CD14-positive monocyte (primary cell): ENCODE measurements around the gene DLGAP1. TPM values are rescaled to one million over a fixed set of nuclear protein-coding genes. Genes with fewer than 3 reads are reported as not detected.

Source experiments
- DNase-seq, 3 donors: peaks; one replicate each; pipeline ENCODE4 v3.0.0-alpha.2; 2011 to 2022
- H2AFZ ChIP-seq: 2 replicates; pipeline ENCODE4 v1.6.0; 2012; ENCODE audit warnings: mild to moderate bottlenecking, low read depth, low read length, inconsistent platforms; ENCODE audit not compliant: insufficient read depth, poor library complexity, severe bottlenecking
- H3K27ac ChIP-seq, 2 donors: 1 replicate in 1 of 2; 2 replicates in 1 of 2; pipeline ENCODE4 v1.5.1; 2012 to 2013; ENCODE audit warnings: low read length in 2 of 2, control low read depth in 1 of 2, inconsistent platforms in 1 of 2, low read depth in 1 of 2, mild to moderate bottlenecking in 1 of 2
- H3K27me3 ChIP-seq, 2 donors: one replicate each; pipeline versions ENCODE4 v1.6.0 to v1.6.1; 2011 to 2013; ENCODE audit warnings: low read length in 2 of 2; ENCODE audit not compliant: control insufficient read depth in 2 of 2, insufficient read depth in 2 of 2
- H3K36me3 ChIP-seq, 2 donors: replicated peaks in 1 of 2; 1 replicate in 1 of 2; 2 replicates in 1 of 2; pipeline versions ENCODE4 v1.5.1 to v1.6.1; 2012 to 2013; ENCODE audit warnings: low read length in 2 of 2, control low read depth in 1 of 2, inconsistent platforms in 1 of 2, mild to moderate bottlenecking in 1 of 2; ENCODE audit not compliant: insufficient read depth in 2 of 2, control insufficient read depth in 1 of 2
- H3K4me1 ChIP-seq, 2 donors: 1 replicate in 1 of 2; 2 replicates in 1 of 2; pipeline versions ENCODE4 v1.5.1 to v1.6.1; 2012 to 2013; ENCODE audit warnings: low read length in 2 of 2, control low read depth in 1 of 2, inconsistent platforms in 1 of 2, mild to moderate bottlenecking in 1 of 2, moderate library complexity in 1 of 2; ENCODE audit not compliant: insufficient read depth in 2 of 2, control insufficient read depth in 1 of 2
- H3K4me2 ChIP-seq: replicated peaks from 2 replicates; pipeline ENCODE3; 2012; ENCODE audit warnings: low read length, moderate library complexity, mild to moderate bottlenecking; ENCODE audit not compliant: poor library complexity, severe bottlenecking; ENCODE audit errors: extremely low read depth
- H3K4me3 ChIP-seq, 3 experiments: fragments of 200-600 bp in 1 of 3; sonication (generic) in 1 of 3; replicated peaks in 1 of 3; 1 replicate in 2 of 3; 2 replicates in 1 of 3; pipeline ENCODE4 v1.5.1; 2011 to 2013; ENCODE audit warnings: low read length in 3 of 3, mild to moderate bottlenecking in 3 of 3, control low read depth in 2 of 3, low read depth in 2 of 3, inconsistent platforms in 1 of 3, moderate library complexity in 1 of 3
- H3K79me2 ChIP-seq: 2 replicates; pipeline ENCODE4 v1.6.0; 2012; ENCODE audit warnings: mild to moderate bottlenecking, control low read depth, inconsistent platforms, low read length, moderate library complexity; ENCODE audit not compliant: insufficient read depth
- H3K9ac ChIP-seq: 2 replicates; pipeline ENCODE4 v1.6.0; 2017; ENCODE audit warnings: low read length, mild to moderate bottlenecking; ENCODE audit not compliant: insufficient read depth, poor library complexity, severe bottlenecking
- H3K9me3 ChIP-seq, 2 donors: replicated peaks in 1 of 2; 1 replicate in 1 of 2; 2 replicates in 1 of 2; pipeline versions ENCODE4 v1.5.1 to v1.6.1; 2012 to 2013; ENCODE audit warnings: low read length in 2 of 2, control low read depth in 1 of 2; ENCODE audit not compliant: control insufficient read depth in 1 of 2, insufficient read depth in 1 of 2
- H4K20me1 ChIP-seq: 2 replicates; pipeline ENCODE4 v1.6.0; 2012; ENCODE audit warnings: mild to moderate bottlenecking, low read length, control low read depth, moderate library complexity; ENCODE audit not compliant: insufficient read depth
- H3K27ac Mint-ChIP-seq, 7 donors: one replicate each; pipeline ENCODE4 v1.8.0; 2020; ENCODE audit warnings: mild to moderate bottlenecking in 7 of 7, mixed read lengths in 7 of 7, moderate library complexity in 6 of 7, inconsistent platforms in 2 of 7
- H3K27me3 Mint-ChIP-seq, 3 donors: one replicate each; pipeline ENCODE4 v1.8.0; 2021 to 2022; ENCODE audit warnings: low read depth in 3 of 3, mild to moderate bottlenecking in 3 of 3, mixed read lengths in 3 of 3, moderate library complexity in 3 of 3, inconsistent platforms in 1 of 3
- H3K36me3 Mint-ChIP-seq, 2 donors: one replicate each; pipeline ENCODE4 v1.8.0; 2020; ENCODE audit warnings: mixed read lengths in 2 of 2, inconsistent platforms in 1 of 2, mild to moderate bottlenecking in 1 of 2
- H3K4me1 Mint-ChIP-seq: one replicate; pipeline ENCODE4 v1.8.0; 2020; ENCODE audit warnings: mild to moderate bottlenecking, mixed read lengths
- H3K4me3 Mint-ChIP-seq, 2 donors: one replicate each; pipeline ENCODE4 v1.8.0; 2020; ENCODE audit warnings: mild to moderate bottlenecking in 2 of 2, mixed read lengths in 2 of 2, moderate library complexity in 1 of 2
- H3K9me3 Mint-ChIP-seq, 7 donors: one replicate each; pipeline ENCODE4 v1.8.0; 2020 to 2022; ENCODE audit warnings: mixed read lengths in 7 of 7, mild to moderate bottlenecking in 6 of 7, moderate library complexity in 6 of 7, inconsistent platforms in 2 of 7
- CTCF ChIP-seq: fragments of 200-600 bp; IDR thresholded peaks from one replicate; pipeline ENCODE4 v1.8.0; 2022; ENCODE audit warnings: antibody characterized with exemption, mild to moderate bottlenecking
- WGBS: methylation state at CpG from one replicate; pipeline ENCODE4 v1.1.5; 2013; ENCODE audit warnings: missing lambda C conversion rate; ENCODE audit not compliant: insufficient coverage; 5-methylcytosine and 5-hydroxymethylcytosine counted together
- intact Hi-C, 2 donors: fragments of 100-400 bp; cut with micrococcal nuclease; formaldehyde crosslinking; loops; one replicate each; pipeline versions ENCODE4 v1.15.0 to v1.15.1; 2023
- polyA plus RNA-seq, 3 donors: library from polyadenylated mRNA; depleted of rRNA in 1 of 3; unstranded in 2 of 3; stranded (reverse) in 1 of 3; fragments of 300-500 nt in 2 of 3; fragments of >200 nt in 1 of 3; fragmentation: Illumina TruSeq in 2 of 3; gene quantifications; 1 replicate in 2 of 3; 2 replicates in 1 of 3; pipeline ENCODE4 v1.2.3, GENCODE V29; 2012 to 2021

The DLGAP1 gene
- polyA plus RNA-seq, 3 donors, result 0.09 to 0.42 TPM; not detected in 1

GRCh38 chr18:3842844-3843243 is 612.3 kb downstream of the DLGAP1 start:
- no peaks in the 10 kb centered on the region for H3K27me3 ChIP-seq
- H2AFZ ChIP-seq, result no peak overlapping the region
- H3K27ac ChIP-seq, result no peak overlapping the region
- Mint-ChIP-seq H3K27ac (no peak overlapping the region), H3K36me3 (no peaks in the 10 kb centered on the region), H3K9me3 (peaks cover 0 to 1% (median 0%) of the 10 kb centered on the region in 7 donors), H3K27me3 (peaks cover 0 to 3% (median 3%) of the 10 kb centered on the region in 3 donors), H3K4me1 (no peaks in the 10 kb centered on the region), H3K4me3 (no peak overlapping the region)
- DNase-seq, result no peak
- no peaks in the 10 kb centered on the region for H3K79me2 ChIP-seq
- H3K9ac ChIP-seq, result no peak overlapping the region
- H3K4me1 ChIP-seq, result no peaks in the 10 kb centered on the region
- no peak overlapping the region for H3K4me2 ChIP-seq
- no peak for TF ChIP-seq CTCF
- H3K36me3 ChIP-seq, result no peaks in the 10 kb centered on the region
- intact Hi-C loops, result no loop called here
- no peak overlapping the region for H3K4me3 ChIP-seq
- no peaks in the 10 kb centered on the region for H4K20me1 ChIP-seq
- no peaks in the 10 kb centered on the region for H3K9me3 ChIP-seq
- WGBS, result 90% methylated on average over 2 of the region's 2 CpGs

- no peaks in the 10 kb centered on the region for H3K9me3 Mint-ChIP-seq
- peaks cover 0 to 6% (median 3%) of the 10 kb centered on the region in 3 donors for H3K27me3 Mint-ChIP-seq
- H4K20me1 ChIP-seq, result no peaks in the 10 kb centered on the region
- no peak overlapping the region for H3K27ac Mint-ChIP-seq
- no peaks in the 10 kb centered on the region for H3K79me2 ChIP-seq
- no peak overlapping the region for H3K27ac ChIP-seq
- no peaks in the 10 kb centered on the region for H3K36me3 Mint-ChIP-seq
- no peak overlapping the region for H2AFZ ChIP-seq
- H3K36me3 ChIP-seq, result no peaks in the 10 kb centered on the region
- no peak overlapping the region for H3K4me3 ChIP-seq
- no peak for DNase-seq
- TF ChIP-seq CTCF, result no peak
- H3K9ac ChIP-seq, result no peak overlapping the region
- H3K4me1 ChIP-seq, result no peaks in the 10 kb centered on the region
- no peaks in the 10 kb centered on the region for H3K27me3 ChIP-seq
- WGBS, result 89% methylated on average over 1 of the region's 3 CpGs
- H3K4me3 Mint-ChIP-seq, result no peak overlapping the region
- H3K4me2 ChIP-seq, result no peak overlapping the region
- no peaks in the 10 kb centered on the region for H3K9me3 ChIP-seq
- peaks cover 6% of the 10 kb centered on the region for H3K4me1 Mint-ChIP-seq
- intact Hi-C loops, result no loop called here
Measured at GRCh38 chr18:3840766-3841165, 614.3 kb downstream of the DLGAP1 start.
